Activated CD4-positive, alpha-beta T cell treated with anti-CD3 and anti-CD28 coated beads for 4 hours (primary cell): Measurements from ENCODE around the gene DUSP22.
"Not testable (repeated sequence)": the region's sequence is repeated elsewhere in the genome, so short reads cannot be mapped to it uniquely, and the experiment has no call there.

Source experiments
- DNase-seq, 2 donors: peaks; one replicate each; pipeline ENCODE4 v3.0.0-alpha.2; 2020

The DUSP22 gene

GRCh38 chr6:366389-367297 is 74.4 kb downstream of the DUSP22 start:
- DNase-seq = no peak

GRCh38 chr6:367298-367794 is 75.1 kb downstream of the DUSP22 start:
- no peak for DNase-seq

GRCh38 chr6:367891-368630 is 75.8 kb downstream of the DUSP22 start:
- DNase-seq = no peak

- no peak for DNase-seq
Observed at GRCh38 chr6:369559-370431, 77.5 kb downstream of the DUSP22 start.

- no peak for DNase-seq
Observed at GRCh38 chr6:370555-370954, 78.3 kb downstream of the DUSP22 start.

GRCh38 chr6:371851-372250 is 79.6 kb downstream of the DUSP22 start:
- DNase-seq = not testable (repeated sequence)

GRCh38 chr6:372336-372911 is 80.1 kb downstream of the DUSP22 start:
- no peak for DNase-seq

GRCh38 chr6:373031-373430 is 80.7 kb downstream of the DUSP22 start:
- DNase-seq = no peak

- no peak for DNase-seq
Observed at GRCh38 chr6:373773-374724, 81.8 kb downstream of the DUSP22 start.

- no peak for DNase-seq
Observed at GRCh38 chr6:374956-375355, 82.7 kb downstream of the DUSP22 start.

GRCh38 chr6:376827-377640 is 84.7 kb downstream of the DUSP22 start:
- DNase-seq = no peak

- DNase-seq = not testable (repeated sequence)
Observed at GRCh38 chr6:377641-378020, 85.3 kb downstream of the DUSP22 start.

- no peak for DNase-seq
Observed at GRCh38 chr6:378090-378957, 86.0 kb downstream of the DUSP22 start.

GRCh38 chr6:378958-379409 is 86.7 kb downstream of the DUSP22 start:
- DNase-seq = no peak

- DNase-seq = no peak
Observed at GRCh38 chr6:379410-380181, 87.3 kb downstream of the DUSP22 start.

- DNase-seq = no peak
Observed at GRCh38 chr6:380234-381218, 88.2 kb downstream of the DUSP22 start.
